ENCODE results near the gene S100B.
"Not testable (repeated sequence)": the region's sequence is repeated elsewhere in the genome, so short reads cannot be mapped to it uniquely, and the experiment has no call there.

Gene S100B

DNA sequence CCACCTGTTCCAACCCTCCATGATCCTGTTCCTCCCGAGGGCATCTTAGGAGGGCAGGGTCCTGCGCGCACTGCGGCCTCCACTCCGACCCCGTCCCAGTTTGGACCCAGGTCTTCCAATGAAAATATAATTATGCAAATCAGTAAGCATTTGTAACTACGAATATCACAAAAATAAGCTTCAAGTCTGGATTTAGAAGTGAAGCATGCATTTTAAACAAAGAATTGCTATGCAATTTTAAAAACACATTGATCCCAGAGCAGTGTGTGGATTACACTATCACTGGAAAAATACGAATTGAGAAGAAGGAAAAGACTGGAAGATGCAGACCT lies 31.3 kb upstream of the S100B start:
- peaks cover 26% of the 10 kb centered on the region for H3K4me1 ChIP-seq
- in situ Hi-C loops (cut with MboI; ENCODE audit: low sequenced_read_pairs) = no loop called here
- no peaks in the 10 kb centered on the region for H3K9me3 ChIP-seq
- peak overlapping the region; percentile 70 for H3K4me3 ChIP-seq
- no peaks in the 10 kb centered on the region for H3K36me3 ChIP-seq (replicated peaks)
- no peaks in the 10 kb centered on the region for H3K27me3 ChIP-seq (ENCODE audit: low read depth)
- no peak for DNase-seq (ENCODE audit: low spot score in 2 of 2)

DNA sequence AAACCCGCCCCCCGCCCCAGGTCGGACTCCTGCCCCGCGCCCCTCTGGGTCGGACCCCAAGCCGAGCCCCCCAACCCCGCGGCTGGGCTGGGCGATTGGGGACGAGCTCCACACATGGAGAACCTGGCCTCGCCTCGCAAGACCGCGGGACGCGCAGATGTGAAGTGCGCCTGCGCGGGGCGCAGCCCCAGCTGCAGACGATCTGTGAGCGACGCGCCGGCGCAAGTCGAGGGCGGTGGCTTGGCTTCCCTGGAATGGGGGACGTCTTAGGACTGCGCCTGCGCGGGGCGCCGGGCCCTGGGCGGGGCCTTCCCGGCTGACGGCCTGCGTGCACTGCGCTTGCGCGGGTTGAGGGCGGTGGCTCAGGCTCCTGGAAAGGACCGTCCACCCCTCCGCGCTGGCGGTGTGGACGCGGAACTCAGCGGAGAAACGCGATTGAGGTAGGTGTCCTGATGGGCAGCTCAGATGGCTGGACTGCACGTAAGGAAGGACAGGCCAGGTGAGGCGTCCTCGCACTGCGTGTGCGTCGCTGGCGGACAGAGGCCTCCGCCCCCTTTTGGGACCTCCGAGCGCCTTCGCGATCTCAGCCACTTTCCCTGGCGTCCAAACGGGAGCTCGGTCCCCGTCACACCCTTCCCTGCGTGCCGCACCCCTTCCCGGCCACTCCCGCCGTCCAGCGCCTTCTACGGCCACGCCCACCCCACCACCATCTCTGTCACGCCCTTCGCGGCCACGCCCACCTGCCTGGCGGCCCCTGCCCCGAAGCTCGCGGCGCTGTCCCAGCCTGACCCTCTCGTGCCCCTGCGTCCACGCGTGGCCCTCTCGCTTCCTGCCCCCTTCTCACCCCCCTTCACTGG lies 30.7 kb upstream of the S100B start, which contains the start of gene PRMT2:
Gene PRMT2 (plus strand): TSS at position 351 of the 857 bp plus-strand sequence. CDS start 1,278 bp downstream, outside the sequence.
- in situ Hi-C loops (cut with MboI; ENCODE audit: low sequenced_read_pairs) = no loop called here
- Histone ChIP-seq H3K4me1 (peaks cover 26% of the 10 kb centered on the region), H3K36me3 (replicated peaks) (no peaks in the 10 kb centered on the region), H3K4me3 (peak within 1 kb of the TSS; percentile 70), H3K27me3 (ENCODE audit: low read depth) (no peaks in the 10 kb centered on the region), H3K9me3 (no peaks in the 10 kb centered on the region)
- DNase-seq (ENCODE audit: low spot score in 2 of 2) = peak; percentile 90 to 97

DNA sequence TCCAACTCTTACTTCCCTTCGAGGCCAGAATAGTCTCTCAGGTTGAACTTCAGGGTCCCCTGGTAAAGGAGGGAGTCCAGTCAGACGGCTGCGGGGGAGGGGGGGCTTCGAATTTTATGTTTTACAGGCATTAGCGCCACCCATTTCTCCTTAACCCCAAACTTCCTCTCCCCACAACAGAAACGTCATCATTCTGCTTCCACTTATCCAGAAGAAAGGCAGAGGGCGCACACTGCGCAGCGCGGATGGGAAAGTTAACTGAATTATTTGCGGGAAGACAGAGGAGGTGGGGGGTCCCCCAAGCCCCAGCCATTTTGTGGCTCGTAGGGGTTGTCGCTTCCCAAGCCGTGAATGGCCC lies 30.1 kb upstream of the S100B start:
- in situ Hi-C loops (cut with MboI; ENCODE audit: low sequenced_read_pairs) = no loop called here
- peak in 1 of 2 experiments; percentile 16 for DNase-seq (ENCODE audit: low spot score in 2 of 2)
- H3K4me3 ChIP-seq = peak overlapping the region; percentile 70
- peaks cover 26% of the 10 kb centered on the region for H3K4me1 ChIP-seq
- H3K27me3 ChIP-seq (ENCODE audit: low read depth) = no peaks in the 10 kb centered on the region
- H3K9me3 ChIP-seq = no peaks in the 10 kb centered on the region; the same call in 1 of the 2 replicates
- no peaks in the 10 kb centered on the region for H3K36me3 ChIP-seq (replicated peaks)

DNA sequence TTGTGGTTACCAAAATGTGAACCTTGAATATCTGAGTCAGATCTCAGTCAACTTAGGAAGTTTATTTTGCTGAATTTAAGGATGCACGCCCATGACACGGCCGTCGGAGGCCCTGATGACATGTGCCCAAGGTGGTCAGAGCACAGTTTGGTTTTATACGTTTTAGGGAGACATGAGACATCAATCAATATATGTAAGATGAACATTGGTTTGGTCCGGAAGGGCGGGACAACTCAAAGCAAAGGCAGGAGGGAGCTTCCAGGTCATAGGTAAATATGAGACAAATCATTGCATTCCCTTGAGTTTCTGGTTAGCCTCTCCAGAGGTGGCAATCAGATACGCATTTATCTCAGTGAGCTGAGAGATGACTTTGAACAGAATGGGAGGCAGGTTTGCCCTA lies 29.5 kb upstream of the S100B start:
- in situ Hi-C loops (cut with MboI; ENCODE audit: low sequenced_read_pairs) = no loop called here
- Histone ChIP-seq H3K27me3 (ENCODE audit: low read depth) (no peaks in the 10 kb centered on the region), H3K4me1 (peaks cover 24% of the 10 kb centered on the region), H3K9me3 (no peaks in the 10 kb centered on the region; the same call in 1 of the 2 replicates), H3K4me3 (no peak overlapping the region), H3K36me3 (replicated peaks) (no peaks in the 10 kb centered on the region)
- DNase-seq (ENCODE audit: low spot score in 2 of 2) = no peak

DNA sequence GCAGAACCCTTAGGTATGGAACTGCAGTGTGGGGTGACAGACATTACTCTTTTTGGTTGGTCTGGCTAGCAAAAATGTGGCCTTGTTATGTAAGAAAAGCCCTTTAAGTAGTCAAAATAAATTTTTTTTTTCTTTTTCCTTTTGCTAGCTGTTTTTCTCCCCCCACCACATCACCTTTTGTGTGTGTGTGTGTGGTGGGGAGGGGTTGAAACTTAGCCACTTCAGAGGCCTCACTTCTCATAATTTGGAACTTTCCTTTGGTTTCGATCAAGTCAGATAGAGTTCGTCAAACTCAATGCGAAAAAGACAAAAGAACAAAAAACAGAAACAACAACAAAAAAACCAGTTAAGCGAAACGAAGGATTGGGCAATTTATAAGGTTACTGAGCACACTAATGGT lies 28.7 kb upstream of the S100B start:
- DNase-seq (ENCODE audit: low spot score in 2 of 2) = no peak
- Histone ChIP-seq H3K27me3 (ENCODE audit: low read depth) (no peaks in the 10 kb centered on the region), H3K9me3 (no peaks in the 10 kb centered on the region; the same call in 1 of the 2 replicates), H3K36me3 (replicated peaks) (no peaks in the 10 kb centered on the region), H3K4me1 (peaks cover 24% of the 10 kb centered on the region), H3K4me3 (no peak overlapping the region)
- in situ Hi-C loops (cut with MboI; ENCODE audit: low sequenced_read_pairs) = no loop called here

DNA sequence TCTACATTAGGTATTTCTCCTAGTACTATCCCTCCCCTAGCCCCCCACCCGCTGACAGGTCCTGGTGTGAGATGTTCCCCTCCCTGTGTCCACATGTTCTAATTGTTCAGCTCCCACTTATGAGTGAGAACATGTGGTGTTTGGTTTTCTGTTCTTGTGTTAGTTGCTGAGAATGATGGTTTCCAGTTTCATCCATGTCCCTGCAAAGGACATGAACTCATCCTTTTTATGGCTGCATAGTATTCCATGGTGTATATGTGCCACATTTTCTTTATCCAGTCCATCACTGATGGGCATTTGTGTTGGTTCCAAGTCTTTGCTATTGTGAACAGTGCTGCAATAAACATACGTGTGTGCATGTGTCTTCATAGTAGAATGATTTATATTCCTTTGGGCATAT lies 26.0 kb upstream of the S100B start:
- H3K36me3 ChIP-seq (replicated peaks); H3K4me3 ChIP-seq; H3K4me1 ChIP-seq; DNase-seq (ENCODE audit: low spot score in 2 of 2); in situ Hi-C loops (cut with MboI; ENCODE audit: low sequenced_read_pairs); H3K27me3 ChIP-seq (ENCODE audit: low read depth); H3K9me3 ChIP-seq: not testable (repeated sequence)

DNA sequence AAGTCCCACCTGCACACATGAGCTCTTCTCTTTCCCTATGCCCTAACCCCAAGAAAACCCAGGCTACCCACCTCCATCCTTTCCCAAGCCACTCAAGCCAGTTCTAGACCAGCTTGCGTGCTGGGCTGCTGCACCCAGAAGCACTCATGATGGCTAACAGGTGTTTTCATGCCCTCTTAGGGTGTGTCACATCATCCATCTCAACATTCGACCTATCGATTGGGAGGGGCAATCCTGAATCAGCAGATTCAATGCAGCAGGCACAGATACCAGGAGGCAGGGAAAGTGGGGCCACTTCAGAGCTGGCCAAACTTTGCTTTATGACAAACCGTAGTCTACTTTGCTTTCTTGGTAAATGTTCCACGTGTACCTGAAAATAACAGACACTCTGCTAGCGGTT lies 24.0 kb upstream of the S100B start:
- Histone ChIP-seq H3K27me3 (ENCODE audit: low read depth) (no peaks in the 10 kb centered on the region), H3K4me3 (no peak overlapping the region), H3K36me3 (replicated peaks) (no peaks in the 10 kb centered on the region), H3K4me1 (no peaks in the 10 kb centered on the region), H3K9me3 (peaks cover 12% of the 10 kb centered on the region)
- no peak for DNase-seq (ENCODE audit: low spot score in 2 of 2)
- in situ Hi-C loops (cut with MboI; ENCODE audit: low sequenced_read_pairs) = no loop called here

DNA sequence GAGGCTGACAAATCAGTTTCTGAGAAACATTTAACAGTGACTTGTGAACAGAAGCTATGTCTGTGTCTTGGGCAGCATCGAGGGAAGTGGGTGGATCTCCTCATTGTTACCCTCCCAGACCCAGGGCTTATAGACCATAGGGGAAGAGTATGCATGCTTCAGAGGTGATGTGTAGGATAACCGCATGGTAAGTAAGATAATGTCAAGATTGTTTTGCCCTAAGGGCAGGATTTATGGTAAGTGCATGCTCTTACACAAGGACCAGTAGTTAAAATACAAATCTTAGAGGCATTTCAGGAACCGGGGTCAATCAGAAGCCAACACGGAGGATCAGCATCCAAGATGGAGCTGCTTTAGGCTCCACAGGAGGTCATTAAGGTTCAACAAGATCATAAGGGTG lies 22.8 kb upstream of the S100B start:
- Histone ChIP-seq H3K36me3 (replicated peaks) (no peaks in the 10 kb centered on the region), H3K27me3 (ENCODE audit: low read depth) (no peaks in the 10 kb centered on the region), H3K4me1 (no peaks in the 10 kb centered on the region), H3K9me3 (peaks cover 12% of the 10 kb centered on the region), H3K4me3 (no peak overlapping the region)
- DNase-seq (ENCODE audit: low spot score in 2 of 2) = no peak
- in situ Hi-C loops (cut with MboI; ENCODE audit: low sequenced_read_pairs) = no loop called here

DNA sequence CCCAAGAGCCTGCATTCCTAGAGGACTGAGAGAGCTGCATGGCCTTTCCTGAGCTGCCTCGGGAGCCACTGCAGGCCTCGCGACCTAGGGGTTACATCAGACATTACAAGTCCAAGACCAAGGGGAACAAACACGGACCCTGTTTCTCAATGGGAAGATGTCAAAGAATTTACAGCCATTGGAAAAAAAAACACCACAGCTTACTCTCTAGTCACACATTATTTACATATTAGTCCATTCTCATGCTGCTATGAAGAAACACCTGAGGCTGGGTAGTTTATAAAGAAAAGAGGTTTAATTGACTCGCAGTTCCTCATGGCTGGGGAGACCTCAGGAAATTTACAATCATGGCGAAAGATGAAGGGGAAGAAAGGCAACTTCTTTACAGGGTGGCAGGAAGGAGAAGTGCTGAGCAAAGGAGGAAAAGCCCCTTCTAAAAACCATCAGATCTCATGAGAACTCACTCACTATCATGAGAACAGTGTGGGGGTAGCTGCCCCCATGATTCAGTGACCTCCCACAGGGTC lies 22.2 kb upstream of the S100B start:
- no peaks in the 10 kb centered on the region for H3K36me3 ChIP-seq (replicated peaks)
- no peaks in the 10 kb centered on the region for H3K4me1 ChIP-seq
- DNase-seq (ENCODE audit: low spot score in 2 of 2) = no peak
- no peak overlapping the region for H3K4me3 ChIP-seq
- in situ Hi-C loops (cut with MboI; ENCODE audit: low sequenced_read_pairs) = no loop called here
- H3K27me3 ChIP-seq (ENCODE audit: low read depth) = no peaks in the 10 kb centered on the region
- peaks cover 12% of the 10 kb centered on the region for H3K9me3 ChIP-seq

DNA sequence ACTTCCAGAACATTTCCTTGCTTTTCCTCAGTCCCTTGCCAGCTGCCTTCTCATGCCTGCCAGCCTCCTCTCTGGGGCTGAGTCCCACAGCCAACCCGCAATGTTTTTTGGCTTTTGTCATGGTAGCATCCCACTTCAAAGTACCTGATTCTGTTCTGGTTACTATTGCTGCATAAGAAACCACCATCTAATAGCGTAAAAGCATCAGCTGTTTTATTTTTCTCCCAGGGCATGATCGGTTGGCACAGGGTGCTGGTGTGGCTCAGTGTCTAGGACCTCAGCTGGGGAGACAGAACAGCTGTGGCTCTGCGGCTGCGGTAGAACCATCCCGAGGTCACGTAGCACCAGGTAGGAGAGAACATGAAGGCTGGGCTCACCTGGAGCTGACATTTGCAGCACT lies 21.7 kb upstream of the S100B start:
- Histone ChIP-seq H3K9me3 (peaks cover 12% of the 10 kb centered on the region), H3K36me3 (replicated peaks) (no peaks in the 10 kb centered on the region), H3K4me1 (no peaks in the 10 kb centered on the region), H3K27me3 (ENCODE audit: low read depth) (no peaks in the 10 kb centered on the region), H3K4me3 (no peak overlapping the region)
- in situ Hi-C loops (cut with MboI; ENCODE audit: low sequenced_read_pairs) = no loop called here
- no peak for DNase-seq (ENCODE audit: low spot score in 2 of 2)

DNA sequence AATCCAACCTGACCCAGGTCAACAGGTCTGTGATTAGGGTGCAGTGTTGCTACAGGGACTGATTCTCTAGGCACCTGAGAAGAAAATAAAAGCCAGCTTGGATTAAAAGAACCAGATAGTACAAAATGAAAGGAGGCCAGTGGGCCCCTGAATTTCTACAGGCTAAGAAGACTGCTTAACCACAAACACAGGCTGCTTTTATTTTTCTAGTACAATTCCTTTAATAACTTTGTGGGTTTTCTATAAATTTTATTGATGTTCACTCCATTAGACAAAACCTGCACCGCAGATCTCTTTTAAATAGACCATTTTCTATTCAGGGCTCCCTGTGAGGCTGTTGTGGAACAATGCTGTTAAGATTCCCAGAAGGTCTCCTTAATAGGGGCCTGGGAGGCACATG lies 20.9 kb upstream of the S100B start:
- no peaks in the 10 kb centered on the region for H3K27me3 ChIP-seq (ENCODE audit: low read depth)
- no peaks in the 10 kb centered on the region for H3K4me1 ChIP-seq
- H3K36me3 ChIP-seq (replicated peaks) = no peaks in the 10 kb centered on the region
- in situ Hi-C loops (cut with MboI; ENCODE audit: low sequenced_read_pairs) = no loop called here
- no peak overlapping the region for H3K4me3 ChIP-seq
- H3K9me3 ChIP-seq = peaks cover 12% of the 10 kb centered on the region
- DNase-seq (ENCODE audit: low spot score in 2 of 2) = no peak

DNA sequence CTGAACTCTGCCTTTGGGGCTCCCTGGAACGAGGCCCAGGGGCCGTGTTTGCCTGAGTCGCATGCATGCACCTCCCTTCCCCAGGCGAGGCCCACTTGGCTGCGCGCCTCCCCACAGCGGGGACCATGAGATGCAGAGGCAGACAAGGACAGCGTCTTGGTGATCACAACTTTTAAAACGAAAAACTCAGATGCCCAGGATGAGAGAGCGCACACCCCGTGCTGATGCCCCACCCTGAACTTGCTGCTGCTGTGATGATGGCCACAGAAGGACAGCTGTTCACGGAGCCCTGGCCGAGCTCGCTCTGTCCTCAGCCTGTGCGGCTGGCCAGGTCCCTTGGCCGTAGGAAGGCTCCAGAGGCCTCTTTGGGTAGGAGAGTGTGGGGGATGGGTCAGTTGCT lies 19.2 kb upstream of the S100B start:
- no peaks in the 10 kb centered on the region for H3K4me1 ChIP-seq
- H3K27me3 ChIP-seq (ENCODE audit: low read depth) = 0 out of 2 replicates have a peak, but pooled peaks cover 1% of the 10 kb centered on the region
- peaks cover 12% of the 10 kb centered on the region for H3K9me3 ChIP-seq
- H3K4me3 ChIP-seq = no peak overlapping the region
- H3K36me3 ChIP-seq (replicated peaks) = no peaks in the 10 kb centered on the region
- no peak for DNase-seq (ENCODE audit: low spot score in 2 of 2)
- in situ Hi-C loops (cut with MboI; ENCODE audit: low sequenced_read_pairs) = no loop called here

DNA sequence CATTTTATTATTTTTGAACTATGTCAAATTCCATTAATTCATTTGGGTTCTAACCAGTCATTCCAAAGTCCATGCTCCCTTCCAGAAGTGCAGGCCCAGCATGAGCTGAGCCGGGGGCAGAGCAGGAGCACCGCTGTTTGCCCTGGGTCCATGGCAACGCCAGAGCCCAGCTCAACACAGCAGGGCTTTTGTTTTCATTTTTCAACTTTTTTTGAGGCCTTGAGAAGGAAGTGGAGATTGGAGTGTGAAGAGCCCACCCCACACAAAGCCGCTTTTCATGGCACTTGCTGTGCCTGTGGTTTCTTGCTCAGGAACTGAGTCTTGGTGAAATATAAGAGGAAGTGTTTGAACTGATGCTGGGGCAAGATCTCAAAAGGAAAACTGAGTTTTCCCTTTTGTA lies 17.3 kb upstream of the S100B start:
- Histone ChIP-seq H3K9me3 (peaks cover 12% of the 10 kb centered on the region), H3K4me1 (no peaks in the 10 kb centered on the region), H3K36me3 (replicated peaks) (no peaks in the 10 kb centered on the region), H3K27me3 (ENCODE audit: low read depth) (0 out of 2 replicates have a peak, but pooled peaks cover 3% of the 10 kb centered on the region), H3K4me3 (no peak overlapping the region)
- DNase-seq (ENCODE audit: low spot score in 2 of 2) = no peak
- in situ Hi-C loops (cut with MboI; ENCODE audit: low sequenced_read_pairs) = no loop called here

DNA sequence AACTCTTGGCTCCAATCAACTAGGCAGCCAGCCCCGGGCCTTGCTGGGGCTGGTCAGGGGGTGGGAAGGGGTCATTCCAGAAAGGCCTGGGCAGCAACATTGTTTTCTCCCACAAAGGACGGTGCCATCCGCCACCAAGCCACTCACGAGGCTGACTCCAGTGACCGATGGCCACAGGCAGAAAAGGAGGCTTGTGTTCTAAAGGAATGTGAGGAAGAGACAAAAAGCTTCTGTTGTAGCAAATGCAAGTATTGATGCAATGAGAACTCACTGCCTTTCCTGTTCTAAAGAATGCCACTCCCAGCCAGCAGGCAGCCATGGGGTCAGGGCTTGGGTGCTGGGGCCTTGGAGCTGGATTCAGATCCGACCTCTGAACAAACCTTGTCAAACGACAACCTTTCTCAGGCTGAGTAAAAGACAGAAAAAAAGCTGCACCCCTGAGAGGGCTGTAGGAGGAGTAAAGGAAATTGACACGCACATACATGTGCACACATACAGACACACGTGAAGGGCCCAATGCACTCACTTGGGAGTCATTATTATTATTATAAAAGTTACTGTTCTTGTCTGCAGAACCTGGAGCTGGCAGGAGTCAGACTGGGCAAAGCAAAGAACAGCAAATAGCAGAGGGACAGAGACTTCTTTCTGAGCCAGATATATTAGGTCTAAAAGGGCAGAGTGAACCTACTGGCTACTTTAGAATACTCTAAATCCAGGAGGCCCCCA lies 16.7 kb upstream of the S100B start:
- H3K27me3 ChIP-seq (ENCODE audit: low read depth) = 0 out of 2 replicates have a peak, but pooled peaks cover 3% of the 10 kb centered on the region
- in situ Hi-C loops (cut with MboI; ENCODE audit: low sequenced_read_pairs) = no loop called here
- no peak for DNase-seq (ENCODE audit: low spot score in 2 of 2)

More for the DNA sequence above, 16.7 kb upstream of the S100B start:
- Histone ChIP-seq H3K9me3 (peaks cover 10% of the 10 kb centered on the region), H3K4me1 (no peaks in the 10 kb centered on the region), H3K4me3 (no peak overlapping the region), H3K36me3 (replicated peaks) (no peaks in the 10 kb centered on the region)
